WTC11 (cell line): Measurements from ENCODE around the gene CCR1. TPM values are rescaled to one million over a fixed set of nuclear protein-coding genes. Genes with fewer than 3 reads are reported as not detected.

Experiments
- ATAC-seq: fragments of 200-7000 bp; cut with Tn5 transposase; 2 replicates; pipeline ENCODE4 v1.10.0; 2021; ENCODE audit warnings: mild to moderate bottlenecking, moderate library complexity
- CTCF ChIA-PET: fragments of 300-600 bp; sonication (Branson Sonifier 250); formaldehyde crosslinking; loops from one replicate; lab custom pipeline; 2021; ENCODE audit warnings: antibody characterized with exemption; lab: Charles Lee
- POLR2A ChIA-PET: fragments of 350-600 bp; sonication (Branson Sonifier 250); formaldehyde crosslinking; loops from one replicate; lab custom pipeline; 2021; ENCODE audit warnings: antibody characterized with exemption; lab: Charles Lee
- DNase-seq: peaks from one replicate; pipeline ENCODE4 v3.0.0; 2021; ENCODE audit warnings: low spot score
- H3K27ac Mint-ChIP-seq: 2 replicates; pipeline ENCODE4 v1.8.0; 2021; ENCODE audit warnings: mixed read lengths
- H3K27me3 Mint-ChIP-seq: 2 replicates; pipeline ENCODE4 v1.8.0; 2021; ENCODE audit warnings: low read depth, mild to moderate bottlenecking, moderate library complexity, mixed read lengths
- H3K36me3 Mint-ChIP-seq: 2 replicates; pipeline ENCODE4 v1.8.0; 2021; ENCODE audit warnings: mixed read lengths
- H3K4me1 Mint-ChIP-seq: 2 replicates; pipeline ENCODE4 v1.8.0; 2022; ENCODE audit warnings: mixed read lengths
- H3K4me3 Mint-ChIP-seq: 2 replicates; pipeline ENCODE4 v1.8.0; 2021; ENCODE audit warnings: mild to moderate bottlenecking, moderate library complexity, mixed read lengths
- H3K9me3 Mint-ChIP-seq: 2 replicates; pipeline ENCODE4 v1.8.0; 2021; ENCODE audit warnings: mixed read lengths
- ELF4 ChIP-seq: sonication (generic); formaldehyde crosslinking; IDR thresholded peaks from 2 replicates; pipeline ENCODE4 v1.8.1; 2022; ENCODE audit warnings: low read depth, mild to moderate bottlenecking, moderate library complexity, missing genetic modification reagents
- ERG ChIP-seq: fragments of 250-450 bp; sonication (Bioruptor Pico); IDR thresholded peaks from 2 replicates; pipeline ENCODE4 v1.8.0; 2021; ENCODE audit warnings: mild to moderate bottlenecking
- FOXJ3 ChIP-seq: sonication (generic); formaldehyde crosslinking; IDR thresholded peaks from 2 replicates; pipeline ENCODE4 v1.9.0; 2021; ENCODE audit warnings: missing genetic modification reagents, mild to moderate bottlenecking, borderline replicate concordance
- IRF2 ChIP-seq: sonication (generic); formaldehyde crosslinking; IDR thresholded peaks from 2 replicates; pipeline ENCODE4 v1.8.0; 2022; ENCODE audit warnings: low read depth, missing genetic modification reagents, borderline replicate concordance
- JAZF1 ChIP-seq: fragments of 250-450 bp; sonication (Bioruptor Pico); IDR thresholded peaks from 2 replicates; pipeline ENCODE4 v1.9.0; 2021; ENCODE audit warnings: moderate library complexity, mild to moderate bottlenecking, inconsistent platforms
- JUN ChIP-seq: sonication (generic); formaldehyde crosslinking; IDR thresholded peaks from 2 replicates; pipeline ENCODE4 v1.8.0; 2023; ENCODE audit warnings: mild to moderate bottlenecking, missing genetic modification reagents
- KAT7 ChIP-seq: sonication (generic); formaldehyde crosslinking; IDR thresholded peaks from 2 replicates; pipeline ENCODE4 v1.8.1; 2023; ENCODE audit warnings: missing genetic modification reagents, mild to moderate bottlenecking, borderline replicate concordance
- NFE2L1 ChIP-seq: sonication (generic); formaldehyde crosslinking; IDR thresholded peaks from 2 replicates; pipeline ENCODE4 v1.8.1; 2023; ENCODE audit warnings: missing genetic modification reagents
- NFYB ChIP-seq: sonication (generic); formaldehyde crosslinking; conservative IDR thresholded peaks from 2 replicates; pipeline ENCODE4 v1.8.0; 2022; ENCODE audit warnings: low read depth, missing genetic modification reagents
- NR2C2 ChIP-seq: sonication (generic); formaldehyde crosslinking; IDR thresholded peaks from 2 replicates; pipeline ENCODE4 v1.8.0; 2022; ENCODE audit warnings: mild to moderate bottlenecking, missing genetic modification reagents
- PREB ChIP-seq: sonication (generic); formaldehyde crosslinking; IDR thresholded peaks from 2 replicates; pipeline ENCODE4 v1.8.1; 2022; ENCODE audit warnings: mild to moderate bottlenecking, missing genetic modification reagents, moderate library complexity, borderline replicate concordance
- PRRX2 ChIP-seq: fragments of 250-450 bp; sonication (Bioruptor Pico); IDR thresholded peaks from 2 replicates; pipeline ENCODE4 v1.8.0; 2021; ENCODE audit warnings: mild to moderate bottlenecking
- USF1 ChIP-seq: sonication (generic); formaldehyde crosslinking; IDR thresholded peaks from 2 replicates; pipeline ENCODE4 v1.8.0; 2022; ENCODE audit warnings: mild to moderate bottlenecking, missing genetic modification reagents
- ZMAT4 ChIP-seq: fragments of 250-450 bp; sonication (Bioruptor Pico); IDR thresholded peaks from 2 replicates; pipeline ENCODE4 v1.9.0; 2021; ENCODE audit warnings: mild to moderate bottlenecking
- ZNF121 ChIP-seq: sonication (generic); formaldehyde crosslinking; IDR thresholded peaks from 2 replicates; pipeline ENCODE4 v1.8.0; 2023; ENCODE audit warnings: missing genetic modification reagents
- ZNF263 ChIP-seq: sonication (generic); formaldehyde crosslinking; IDR thresholded peaks from 2 replicates; pipeline ENCODE4 v1.8.1; 2022; ENCODE audit warnings: low read depth, mild to moderate bottlenecking, moderate library complexity, missing genetic modification reagents
- ZNF416 ChIP-seq: fragments of 250-450 bp; sonication (Bioruptor Pico); IDR thresholded peaks from 2 replicates; pipeline ENCODE4 v1.9.0; 2021; ENCODE audit warnings: mild to moderate bottlenecking, inconsistent platforms
- total RNA-seq: library from RNA; stranded (reverse); gene quantifications from 3 replicates; pipeline ENCODE4 v1.2.3, GENCODE V29; 2021
- TF ChIP-seq, protein P1 (sequence below): fragments of 250-450 bp; sonication (Bioruptor Pico); IDR thresholded peaks from 2 replicates; pipeline ENCODE4 v1.9.0; 2021; ENCODE audit warnings: moderate library complexity, mild to moderate bottlenecking, inconsistent platforms, borderline replicate concordance
- TF ChIP-seq, protein P2 (sequence below): sonication (generic); formaldehyde crosslinking; IDR thresholded peaks from 2 replicates; pipeline ENCODE4 v1.8.0; 2022; ENCODE audit warnings: mild to moderate bottlenecking, missing genetic modification reagents
- TF ChIP-seq, protein P3 (sequence below): sonication (generic); formaldehyde crosslinking; IDR thresholded peaks from 2 replicates; pipeline ENCODE4 v1.8.1; 2023; ENCODE audit warnings: mild to moderate bottlenecking, missing genetic modification reagents

The CCR1 gene
- total RNA-seq, 1 experiment from 2014 or later: not detected

DNA sequence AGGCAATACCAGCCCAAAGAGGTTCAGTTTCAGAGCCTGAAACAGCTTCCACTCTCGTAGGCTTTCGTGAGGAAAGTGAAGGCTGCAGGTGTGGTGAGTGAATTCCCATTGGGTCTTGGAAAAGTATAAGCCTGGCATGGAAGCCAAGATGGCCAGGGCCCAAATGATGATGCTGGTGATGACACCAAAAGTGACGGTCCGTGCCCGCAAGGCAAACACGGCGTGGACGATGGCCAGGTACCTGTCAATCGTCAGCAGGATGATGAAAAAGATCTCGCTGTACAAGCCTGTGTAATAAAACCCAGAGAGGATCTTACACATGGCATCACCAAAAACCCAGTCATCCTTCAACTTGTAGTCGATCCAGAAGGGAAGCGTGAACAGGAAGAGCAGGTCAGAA lies 4.4 kb downstream of the CCR1 start:
- H3K27me3 Mint-ChIP-seq: peaks cover 3% of the 10 kb centered on the region; the same call in 1 of the 2 replicates
- ChIA-PET CTCF (no interaction called here), POLR2A (no interaction called here)
- no peaks in the 10 kb centered on the region for H3K36me3 Mint-ChIP-seq
- DNase-seq (no peak), ATAC-seq (no peak)
- H3K4me1 Mint-ChIP-seq: peaks cover 15% of the 10 kb centered on the region
- H3K9me3 Mint-ChIP-seq: peaks cover 4% of the 10 kb centered on the region; the same call in 1 of the 2 replicates
- H3K27ac Mint-ChIP-seq: no peak overlapping the region
- TF ChIP-seq JAZF1 (CRISPR knock-in tag): no peak
- no peak for TF ChIP-seq ZNF263 (CRISPR knock-in tag)
- no peak for TF ChIP-seq NFYB (CRISPR knock-in tag)
- TF ChIP-seq, all 79 proteins: peak for 0
- no peak overlapping the region for H3K4me3 Mint-ChIP-seq

DNA sequence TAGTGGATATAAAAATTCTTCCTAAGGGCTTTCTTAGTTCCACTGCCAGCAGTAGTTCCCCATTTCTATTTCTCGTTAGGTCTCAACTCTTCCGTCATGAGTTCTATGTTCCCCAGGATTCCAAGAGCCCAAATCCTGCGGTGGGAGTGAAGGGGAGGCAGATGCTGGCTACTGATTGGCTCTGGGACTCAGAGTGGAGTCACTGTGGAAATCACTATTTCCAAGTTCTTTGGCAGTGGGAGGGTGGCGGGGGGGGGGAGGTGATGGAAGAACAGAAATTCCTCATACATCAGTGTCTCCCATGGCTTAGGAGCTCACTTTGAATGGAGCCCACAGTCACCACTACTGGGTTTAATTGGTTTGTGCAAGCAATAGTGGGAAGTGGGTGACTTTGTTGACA lies 5.6 kb downstream of the CCR1 start:
- POLR2A ChIA-PET: no interaction called here
- peaks cover 10% of the 10 kb centered on the region for H3K4me1 Mint-ChIP-seq
- DNase-seq (no peak), ATAC-seq (no peak)
- H3K27me3 Mint-ChIP-seq: peaks cover 3% of the 10 kb centered on the region; the same call in 1 of the 2 replicates
- H3K9me3 Mint-ChIP-seq: peaks cover 4% of the 10 kb centered on the region
- no peak overlapping the region for H3K4me3 Mint-ChIP-seq
- CTCF ChIA-PET: no interaction called here
- no peak overlapping the region for H3K27ac Mint-ChIP-seq
- TF ChIP-seq ZMAT4 (no peak), NR2C2 (no peak), KAT7 (CRISPR knock-in tag) (no peak), NFE2L1 (CRISPR knock-in tag) (no peak), JUN (CRISPR knock-in tag) (no peak), FOXJ3 (CRISPR knock-in tag) (no peak), USF1 (CRISPR knock-in tag) (no peak), PREB (CRISPR knock-in tag) (no peak), ELF4 (CRISPR knock-in tag) (no peak)
- H3K36me3 Mint-ChIP-seq: no peaks in the 10 kb centered on the region

DNA sequence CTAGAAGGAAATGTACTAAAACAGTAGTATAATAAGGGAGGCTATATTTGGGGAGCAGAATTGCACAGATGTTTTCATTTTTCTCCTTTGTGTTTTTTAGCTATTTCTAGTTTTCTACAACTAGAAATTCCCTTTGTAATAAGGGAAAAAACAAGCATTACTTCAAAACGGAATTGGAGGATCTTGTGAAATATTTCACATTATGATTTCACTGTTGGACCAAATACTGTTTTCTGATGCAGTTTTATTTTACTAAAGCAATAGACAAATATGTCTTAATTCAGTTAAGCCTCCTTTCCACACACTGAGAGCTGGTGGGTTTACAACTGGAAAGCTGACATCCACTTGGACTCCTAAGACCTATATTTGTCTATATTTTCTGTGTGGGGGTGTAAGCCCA lies 7.3 kb downstream of the CCR1 start:
- Mint-ChIP-seq H3K9me3 (peaks cover 8% of the 10 kb centered on the region), H3K4me3 (no peak overlapping the region), H3K27me3 (peaks cover 3% of the 10 kb centered on the region; the same call in 1 of the 2 replicates), H3K36me3 (no peaks in the 10 kb centered on the region), H3K27ac (no peak overlapping the region), H3K4me1 (peaks cover under 1% of the 10 kb centered on the region)
- no peak for ATAC-seq
- no peak for DNase-seq
- TF ChIP-seq, protein P1, sequence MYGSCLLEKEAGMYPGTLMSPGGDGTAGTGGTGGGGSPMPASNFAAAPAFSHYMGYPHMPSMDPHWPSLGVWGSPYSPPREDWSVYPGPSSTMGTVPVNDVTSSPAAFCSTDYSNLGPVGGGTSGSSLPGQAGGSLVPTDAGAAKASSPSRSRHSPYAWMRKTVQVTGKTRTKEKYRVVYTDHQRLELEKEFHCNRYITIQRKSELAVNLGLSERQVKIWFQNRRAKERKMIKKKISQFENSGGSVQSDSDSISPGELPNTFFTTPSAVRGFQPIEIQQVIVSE: no peak
- TF ChIP-seq ERG (no peak), PRRX2 (CRISPR knock-in tag) (no peak), JAZF1 (CRISPR knock-in tag) (no peak), ZNF121 (CRISPR knock-in tag) (no peak), ZNF416 (CRISPR knock-in tag) (no peak), IRF2 (CRISPR knock-in tag) (no peak)
- TF ChIP-seq, protein P2, sequence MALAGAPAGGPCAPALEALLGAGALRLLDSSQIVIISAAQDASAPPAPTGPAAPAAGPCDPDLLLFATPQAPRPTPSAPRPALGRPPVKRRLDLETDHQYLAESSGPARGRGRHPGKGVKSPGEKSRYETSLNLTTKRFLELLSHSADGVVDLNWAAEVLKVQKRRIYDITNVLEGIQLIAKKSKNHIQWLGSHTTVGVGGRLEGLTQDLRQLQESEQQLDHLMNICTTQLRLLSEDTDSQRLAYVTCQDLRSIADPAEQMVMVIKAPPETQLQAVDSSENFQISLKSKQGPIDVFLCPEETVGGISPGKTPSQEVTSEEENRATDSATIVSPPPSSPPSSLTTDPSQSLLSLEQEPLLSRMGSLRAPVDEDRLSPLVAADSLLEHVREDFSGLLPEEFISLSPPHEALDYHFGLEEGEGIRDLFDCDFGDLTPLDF: no peak
- TF ChIP-seq, protein P3, sequence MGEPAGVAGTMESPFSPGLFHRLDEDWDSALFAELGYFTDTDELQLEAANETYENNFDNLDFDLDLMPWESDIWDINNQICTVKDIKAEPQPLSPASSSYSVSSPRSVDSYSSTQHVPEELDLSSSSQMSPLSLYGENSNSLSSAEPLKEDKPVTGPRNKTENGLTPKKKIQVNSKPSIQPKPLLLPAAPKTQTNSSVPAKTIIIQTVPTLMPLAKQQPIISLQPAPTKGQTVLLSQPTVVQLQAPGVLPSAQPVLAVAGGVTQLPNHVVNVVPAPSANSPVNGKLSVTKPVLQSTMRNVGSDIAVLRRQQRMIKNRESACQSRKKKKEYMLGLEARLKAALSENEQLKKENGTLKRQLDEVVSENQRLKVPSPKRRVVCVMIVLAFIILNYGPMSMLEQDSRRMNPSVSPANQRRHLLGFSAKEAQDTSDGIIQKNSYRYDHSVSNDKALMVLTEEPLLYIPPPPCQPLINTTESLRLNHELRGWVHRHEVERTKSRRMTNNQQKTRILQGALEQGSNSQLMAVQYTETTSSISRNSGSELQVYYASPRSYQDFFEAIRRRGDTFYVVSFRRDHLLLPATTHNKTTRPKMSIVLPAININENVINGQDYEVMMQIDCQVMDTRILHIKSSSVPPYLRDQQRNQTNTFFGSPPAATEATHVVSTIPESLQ (CRISPR knock-in tag): no peak
- ChIA-PET POLR2A (no interaction called here), CTCF (interaction anchor here (1.2 kb wide), 1 partner anchor 76 kb away, joined by 4 read pairs; no protein-coding TSS in a partner anchor)
